KOPT-K1 (cell line): Measurements from ENCODE around the gene SERPINB12.

Experiments
- H3K27ac ChIP-seq: fragments of 200-600 bp; sonication (generic); 2 replicates; pipeline ENCODE4 v1.5.1; 2016; ENCODE audit warnings: antibody characterized with exemption, mild to moderate bottlenecking, low read depth, low read length; ENCODE audit not compliant: poor library complexity, severe bottlenecking
- H3K36me3 ChIP-seq: fragments of 200-600 bp; sonication (generic); 2 replicates; pipeline ENCODE4 v1.5.1; 2017; ENCODE audit warnings: antibody characterized with exemption, mild to moderate bottlenecking, low read length, moderate library complexity; ENCODE audit not compliant: insufficient read depth
- H3K9me3 ChIP-seq: fragments of 200-600 bp; sonication (generic); 2 replicates; pipeline ENCODE4 v1.5.1; 2017; ENCODE audit warnings: antibody characterized with exemption, low read length, mild to moderate bottlenecking; ENCODE audit not compliant: insufficient read depth, poor library complexity, severe bottlenecking

Gene SERPINB12, protein sequence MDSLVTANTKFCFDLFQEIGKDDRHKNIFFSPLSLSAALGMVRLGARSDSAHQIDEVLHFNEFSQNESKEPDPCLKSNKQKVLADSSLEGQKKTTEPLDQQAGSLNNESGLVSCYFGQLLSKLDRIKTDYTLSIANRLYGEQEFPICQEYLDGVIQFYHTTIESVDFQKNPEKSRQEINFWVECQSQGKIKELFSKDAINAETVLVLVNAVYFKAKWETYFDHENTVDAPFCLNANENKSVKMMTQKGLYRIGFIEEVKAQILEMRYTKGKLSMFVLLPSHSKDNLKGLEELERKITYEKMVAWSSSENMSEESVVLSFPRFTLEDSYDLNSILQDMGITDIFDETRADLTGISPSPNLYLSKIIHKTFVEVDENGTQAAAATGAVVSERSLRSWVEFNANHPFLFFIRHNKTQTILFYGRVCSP

DNA sequence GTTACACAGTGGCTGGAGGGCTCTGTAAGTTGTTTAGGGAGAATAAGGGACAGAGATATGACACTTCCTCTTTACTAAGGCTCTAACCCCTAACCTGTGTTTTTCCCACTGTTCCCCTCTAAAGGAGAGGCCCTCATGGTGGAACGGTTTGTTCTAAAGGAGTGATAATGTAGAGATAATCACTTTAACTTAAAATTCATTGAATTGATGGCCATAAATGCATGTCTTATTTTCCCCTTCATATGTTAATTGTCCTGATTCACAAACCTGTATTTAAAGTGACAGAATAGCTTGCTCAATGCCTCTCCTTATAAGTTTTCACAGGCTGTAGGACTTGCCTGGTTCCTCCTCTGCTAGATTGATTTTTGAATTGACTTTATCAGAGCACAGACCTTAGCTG is at the start of gene SERPINB12:
Gene SERPINB12, plus strand, starts transcription at position 301 of the 400 bp plus-strand sequence. CDS start 13,791 bp downstream, outside the sequence.
- no peaks in the 10 kb centered on the region for H3K36me3 ChIP-seq
- no peak within 1 kb of the TSS for H3K27ac ChIP-seq

DNA sequence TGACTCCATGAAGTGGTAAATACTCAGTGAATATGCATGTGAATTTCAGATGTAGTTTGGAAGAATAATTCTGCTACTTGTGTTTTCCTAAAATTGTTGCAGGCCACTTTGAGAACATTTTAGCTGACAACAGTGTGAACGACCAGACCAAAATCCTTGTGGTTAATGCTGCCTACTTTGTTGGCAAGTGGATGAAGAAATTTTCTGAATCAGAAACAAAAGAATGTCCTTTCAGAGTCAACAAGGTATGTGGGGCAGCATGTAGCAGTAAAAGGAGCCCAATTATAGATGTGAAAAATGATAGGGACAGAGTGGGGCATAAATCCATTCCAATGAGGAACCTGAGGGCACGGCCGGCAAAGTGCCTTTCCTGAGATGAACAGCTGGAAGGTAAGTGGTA is 49.3 kb upstream of the SERPINB12 start:
- H3K36me3 ChIP-seq, result no peaks in the 10 kb centered on the region
- H3K27ac ChIP-seq, result no peak overlapping the region

More for the DNA sequence above, at the start of gene SERPINB12:
- H3K9me3 ChIP-seq, result no peaks in the 10 kb centered on the region

DNA sequence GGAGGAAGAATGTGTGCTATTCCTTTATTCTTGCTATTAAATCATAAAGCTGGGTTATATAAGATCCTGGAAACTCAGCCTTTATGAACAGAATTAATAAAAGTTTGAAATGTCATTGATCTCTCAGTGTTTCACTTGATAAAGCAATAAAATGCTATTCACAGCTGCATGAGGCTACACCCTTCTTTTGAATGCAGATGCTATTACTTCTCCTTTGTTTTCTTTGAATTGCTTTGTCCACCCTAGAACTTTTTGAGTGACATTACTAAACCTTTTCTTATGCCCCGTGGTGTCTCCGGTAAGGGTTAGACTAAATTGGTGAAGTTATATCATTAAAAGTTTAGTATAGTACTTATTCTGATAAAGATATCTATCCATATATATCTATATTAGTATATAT is 46.5 kb upstream of the SERPINB12 start:
- Histone ChIP-seq H3K36me3 (no peaks in the 10 kb centered on the region), H3K27ac (no peak overlapping the region), H3K9me3 (no peaks in the 10 kb centered on the region)

More for the DNA sequence above, 49.3 kb upstream of the SERPINB12 start:
- no peaks in the 10 kb centered on the region for H3K9me3 ChIP-seq

DNA sequence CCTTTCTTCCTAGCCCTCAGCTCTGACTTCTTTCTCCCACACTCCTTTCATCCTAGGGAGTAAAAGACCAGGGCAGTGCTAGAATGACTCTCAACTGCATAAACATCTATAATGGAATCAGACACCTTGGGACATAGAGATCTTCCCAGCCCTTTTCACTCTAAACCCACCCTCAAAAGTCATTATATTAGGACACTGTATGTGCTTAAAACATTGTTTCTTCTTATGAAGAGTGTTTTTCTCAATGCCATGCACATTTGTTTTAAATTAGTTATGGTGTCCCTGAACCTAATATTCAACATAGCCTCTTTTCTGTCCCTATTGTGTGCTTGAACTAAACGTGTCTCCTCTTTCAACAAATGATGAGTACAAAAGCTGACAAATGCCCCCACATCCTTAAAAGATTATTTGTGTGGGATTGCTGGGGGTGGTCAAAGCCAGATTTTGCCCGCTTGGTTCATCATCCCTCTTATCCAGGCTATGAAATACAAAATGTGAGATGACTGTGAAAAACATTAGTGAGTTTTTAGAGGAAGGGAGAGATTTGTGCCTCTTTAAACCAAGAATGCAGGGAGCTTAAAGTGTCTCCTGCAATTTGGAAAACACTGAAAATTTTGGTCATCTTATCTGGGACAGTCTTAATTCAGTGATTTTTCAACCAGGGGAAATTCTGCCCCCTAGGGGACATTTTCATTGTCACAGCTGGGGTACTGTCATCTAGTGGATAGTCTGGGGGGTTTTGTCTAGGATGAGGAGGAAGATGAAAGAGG is 36.4 kb upstream of the SERPINB12 start:
- Histone ChIP-seq H3K9me3 (no peaks in the 10 kb centered on the region), H3K27ac (no peak overlapping the region), H3K36me3 (no peaks in the 10 kb centered on the region)

DNA sequence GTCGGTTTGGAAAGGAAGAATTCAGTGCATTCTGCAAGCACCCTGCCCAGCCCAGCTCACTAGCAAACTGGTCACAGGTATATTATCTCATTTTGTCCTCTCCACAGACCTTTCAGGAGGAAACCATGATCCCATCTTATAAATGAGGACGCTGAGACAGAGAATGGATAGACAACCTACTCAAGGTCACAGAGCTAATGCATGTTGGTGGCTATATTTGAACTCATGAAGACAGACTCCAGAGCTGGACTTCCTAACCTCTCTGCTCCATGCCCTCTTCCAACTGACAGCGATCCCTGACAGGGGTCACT is 35.9 kb upstream of the SERPINB12 start:
- H3K27ac ChIP-seq, result no peak overlapping the region

DNA sequence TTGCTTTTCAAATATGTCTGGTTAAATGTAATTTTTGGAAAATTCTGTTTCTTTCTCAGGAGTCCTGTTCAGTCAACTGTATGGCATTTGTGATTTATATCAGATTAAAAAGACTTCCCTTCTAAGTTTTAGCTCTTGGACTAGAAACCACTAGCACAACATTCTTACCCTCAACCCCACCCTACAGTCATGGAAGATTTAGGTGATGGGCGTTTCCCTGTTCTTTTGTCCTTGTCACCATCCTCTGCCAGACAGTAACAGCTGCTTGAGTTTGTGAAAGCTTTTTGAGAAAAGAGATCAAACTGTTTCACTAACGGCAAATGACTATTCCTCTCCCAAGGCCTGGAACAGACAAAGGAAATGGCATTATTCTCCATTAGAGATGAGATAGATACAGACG is 33.6 kb upstream of the SERPINB12 start:
- H3K9me3 ChIP-seq, result no peaks in the 10 kb centered on the region
- H3K27ac ChIP-seq, result no peak overlapping the region
- no peaks in the 10 kb centered on the region for H3K36me3 ChIP-seq

More for the DNA sequence above, 35.9 kb upstream of the SERPINB12 start:
- H3K9me3 ChIP-seq, result no peaks in the 10 kb centered on the region
- H3K36me3 ChIP-seq, result no peaks in the 10 kb centered on the region

DNA sequence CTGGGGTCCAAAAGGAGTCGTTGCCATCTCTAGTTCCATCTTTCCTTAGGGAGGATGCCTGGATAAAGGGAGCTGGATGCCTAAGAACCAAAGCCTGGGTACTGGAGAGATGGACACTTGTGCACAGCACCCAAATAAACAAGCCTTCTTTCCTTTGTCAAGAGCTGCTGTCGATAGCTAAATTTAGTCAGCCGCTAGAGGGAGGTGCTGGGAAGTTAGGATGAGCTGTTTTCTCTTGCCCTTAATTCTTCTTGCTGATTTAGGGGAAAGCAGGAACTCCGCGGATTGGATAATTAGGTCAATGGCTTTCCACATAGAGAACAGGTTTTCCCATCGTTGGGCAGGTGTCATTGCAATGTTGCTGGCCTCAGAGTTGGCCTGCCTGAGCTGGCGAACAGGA is 30.9 kb upstream of the SERPINB12 start:
- Histone ChIP-seq H3K27ac (no peak overlapping the region), H3K9me3 (no peaks in the 10 kb centered on the region), H3K36me3 (no peaks in the 10 kb centered on the region)

DNA sequence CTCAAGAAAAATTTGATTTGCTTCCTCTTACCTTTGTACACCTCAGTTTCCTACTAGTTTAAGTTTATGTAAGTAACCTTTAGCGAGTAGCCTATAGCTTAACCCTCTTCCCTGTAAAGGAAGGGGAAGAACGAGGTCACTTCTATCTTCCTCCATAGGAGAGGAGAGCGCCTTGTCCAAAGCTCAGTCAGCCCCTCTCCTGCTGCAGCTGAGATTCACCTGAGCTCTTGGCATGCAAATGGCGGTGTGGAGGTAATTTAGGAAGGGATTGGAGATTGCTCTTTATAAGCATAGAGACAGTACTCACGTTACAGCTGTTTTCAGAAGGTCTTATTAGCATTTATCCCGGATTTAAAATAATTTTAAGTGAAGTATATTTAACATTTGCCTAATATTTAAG is 27.8 kb upstream of the SERPINB12 start:
- Histone ChIP-seq H3K36me3 (no peaks in the 10 kb centered on the region), H3K27ac (no peak overlapping the region), H3K9me3 (no peaks in the 10 kb centered on the region)

DNA sequence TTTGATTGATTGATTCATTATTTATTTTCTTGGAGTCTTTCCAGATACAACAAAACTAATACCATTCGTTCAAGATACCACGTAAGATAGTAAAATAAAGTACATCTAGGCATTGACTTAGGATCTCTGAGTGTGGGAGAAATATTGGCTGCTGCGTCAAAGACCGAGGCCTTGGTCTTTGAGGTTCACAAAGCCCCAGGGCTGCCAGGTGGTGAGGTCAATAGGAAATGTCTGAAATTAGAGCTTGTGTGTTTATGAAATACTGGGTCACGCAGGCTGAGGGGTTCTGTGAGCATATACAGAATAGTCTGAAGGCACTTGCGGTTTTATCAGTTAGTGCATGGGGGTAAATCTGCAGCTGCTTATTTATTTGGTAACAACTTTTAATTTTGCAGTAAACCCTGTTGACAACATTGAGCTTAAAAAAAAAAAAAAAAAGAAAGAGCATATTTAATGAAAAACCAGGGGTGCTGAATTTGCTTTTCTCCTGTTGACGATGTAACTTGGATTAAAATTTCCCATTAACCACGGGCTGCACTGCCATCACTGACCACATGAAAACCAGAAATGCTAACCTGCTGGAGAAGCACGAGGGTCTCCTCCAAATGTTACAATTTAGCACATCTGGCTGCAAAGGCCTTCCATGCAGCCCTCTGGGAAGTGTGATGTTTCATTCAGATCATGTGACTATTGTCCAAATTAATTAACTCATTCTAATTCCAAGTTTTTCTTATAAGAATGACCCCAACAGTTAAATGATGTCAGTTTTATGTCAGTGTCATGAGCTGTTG is 27.1 kb upstream of the SERPINB12 start:
- Histone ChIP-seq H3K36me3 (no peaks in the 10 kb centered on the region), H3K9me3 (no peaks in the 10 kb centered on the region), H3K27ac (no peak overlapping the region)

DNA sequence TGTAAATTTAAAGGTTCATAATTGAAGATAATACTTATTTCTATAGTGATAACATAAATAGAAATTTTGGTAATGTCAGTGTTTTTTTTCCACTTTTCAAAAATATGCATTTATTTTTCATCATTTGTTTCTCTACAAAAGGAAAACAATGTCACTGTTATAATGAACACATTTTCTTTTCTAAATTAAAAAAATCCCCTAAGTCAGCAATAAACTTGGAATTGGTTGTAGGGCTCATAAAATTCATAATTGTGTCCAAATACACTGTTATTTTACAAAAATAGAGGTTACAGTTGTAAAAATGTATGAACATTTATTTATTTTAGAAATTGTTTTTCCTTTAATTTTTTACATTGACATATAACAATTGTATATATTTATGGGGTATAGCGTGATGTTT is 26.4 kb upstream of the SERPINB12 start:
- Histone ChIP-seq H3K36me3 (no peaks in the 10 kb centered on the region), H3K9me3 (no peaks in the 10 kb centered on the region), H3K27ac (no peak overlapping the region)

DNA sequence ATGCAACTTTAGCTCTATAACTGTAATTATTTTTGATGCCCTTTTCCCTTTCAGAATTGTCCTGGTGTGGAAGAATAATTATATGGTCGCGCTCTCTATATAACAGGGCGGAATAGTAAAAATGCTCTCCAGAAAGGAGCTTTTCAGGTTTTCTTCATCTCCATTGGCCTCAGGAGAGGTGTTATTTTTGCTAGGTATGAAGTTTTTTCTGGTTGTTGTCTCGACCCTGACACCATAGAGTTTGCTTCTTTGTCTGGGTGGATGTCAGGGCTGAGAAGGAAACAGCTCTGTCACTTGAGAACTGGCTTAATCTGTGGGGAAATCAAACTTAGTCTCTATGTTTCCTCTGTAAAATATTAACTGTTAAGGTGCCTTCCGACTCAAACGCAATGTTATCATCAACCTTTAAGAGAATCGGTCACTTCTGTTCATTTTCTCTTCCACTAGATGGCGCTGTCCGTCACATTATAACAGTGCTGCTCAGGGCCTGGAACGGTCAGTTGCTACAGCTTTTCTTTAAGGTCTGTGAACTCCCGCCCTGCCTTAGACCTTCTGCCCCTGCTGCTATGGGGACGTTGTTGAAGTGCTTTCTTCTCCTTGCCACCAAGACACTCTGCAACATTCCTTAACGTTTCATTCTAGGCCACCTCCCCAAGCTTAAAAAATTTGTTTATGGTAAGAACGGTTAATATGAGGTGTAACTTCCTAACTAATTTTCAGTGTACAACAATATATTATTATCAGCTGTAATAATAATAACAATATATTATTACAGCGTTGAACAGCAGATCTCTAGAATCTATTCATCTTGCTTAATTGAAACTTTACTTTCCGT is 23.8 kb upstream of the SERPINB12 start:
- no peak overlapping the region for H3K27ac ChIP-seq
- H3K36me3 ChIP-seq, result no peaks in the 10 kb centered on the region
- no peaks in the 10 kb centered on the region for H3K9me3 ChIP-seq

DNA sequence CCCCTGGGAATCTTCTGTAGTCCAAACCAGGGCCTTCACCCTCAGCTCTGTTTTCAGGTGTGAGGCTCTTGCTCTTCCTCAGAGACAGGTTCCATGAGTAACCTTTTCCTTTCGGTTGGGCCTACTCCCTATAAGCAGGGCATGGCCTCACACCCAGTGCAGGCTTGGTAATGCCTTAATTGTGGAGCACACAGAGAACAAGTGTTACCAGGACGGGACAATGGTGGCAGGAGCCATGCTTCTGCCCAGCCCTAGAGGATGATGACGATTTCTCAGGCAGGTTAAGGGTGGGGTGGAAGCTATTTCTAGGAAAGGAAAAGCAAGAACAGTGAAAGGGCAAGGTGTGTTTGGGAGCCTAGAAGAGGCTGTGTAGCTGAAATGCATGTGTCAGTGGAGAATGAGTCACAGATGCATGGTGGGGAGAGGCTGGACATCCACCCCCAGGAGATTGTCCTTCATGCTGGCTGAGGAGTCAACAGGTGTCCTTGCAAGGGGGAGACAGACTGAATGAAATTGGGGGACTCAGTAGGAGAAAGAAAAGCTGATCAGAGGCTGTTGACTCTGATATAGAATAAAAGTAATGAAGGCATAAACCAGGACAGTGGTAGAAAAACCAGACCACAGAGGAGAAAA is 22.0 kb upstream of the SERPINB12 start:
- no peaks in the 10 kb centered on the region for H3K9me3 ChIP-seq
- H3K36me3 ChIP-seq, result no peaks in the 10 kb centered on the region
- H3K27ac ChIP-seq, result no peak overlapping the region

DNA sequence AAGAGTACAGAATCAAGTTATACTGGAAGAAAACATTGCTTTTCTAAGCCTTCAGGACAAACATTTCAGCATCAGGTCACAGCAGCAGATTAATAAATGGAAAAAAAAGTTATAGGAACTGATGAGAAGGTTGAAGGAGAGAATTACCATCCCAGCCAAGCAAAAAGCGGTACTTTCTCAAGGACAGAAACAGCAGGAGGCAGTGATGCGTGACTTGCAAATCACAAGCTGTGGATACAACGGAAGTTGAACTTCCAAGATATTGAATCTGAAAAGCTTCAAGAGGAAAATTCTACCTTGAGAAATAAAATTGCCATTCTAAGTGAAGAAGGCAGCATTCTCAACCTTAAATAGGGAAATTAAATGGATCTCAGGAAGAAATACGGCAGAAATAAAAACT is 18.5 kb upstream of the SERPINB12 start:
- Histone ChIP-seq H3K9me3 (no peaks in the 10 kb centered on the region), H3K36me3 (no peaks in the 10 kb centered on the region), H3K27ac (no peak overlapping the region)

DNA sequence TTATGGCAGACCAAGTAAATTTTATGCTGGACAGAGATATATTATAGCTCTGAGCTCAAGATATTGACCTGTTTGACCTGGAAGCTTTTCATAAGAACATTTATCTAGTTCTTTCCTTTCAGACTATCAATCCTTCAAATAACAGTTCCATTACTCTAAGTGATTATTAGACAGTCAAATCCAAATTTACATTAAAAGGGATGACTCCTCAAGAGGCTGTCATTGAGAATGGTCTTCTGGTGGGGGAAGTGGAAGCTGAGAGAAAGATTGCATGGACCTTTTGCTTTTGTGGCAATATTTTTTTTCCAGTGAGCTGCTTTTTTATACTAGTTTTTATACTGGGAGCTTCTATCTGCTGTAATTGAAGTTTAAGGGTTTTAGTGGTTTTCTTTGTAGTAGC is 14.9 kb upstream of the SERPINB12 start:
- H3K27ac ChIP-seq, result no peak overlapping the region
- H3K36me3 ChIP-seq, result no peaks in the 10 kb centered on the region
- no peaks in the 10 kb centered on the region for H3K9me3 ChIP-seq
